GM21723 (cell line): ENCODE data around the gene SVEP1.
"Not testable (repeated sequence)": the region's sequence is repeated elsewhere in the genome, so short reads cannot be mapped to it uniquely, and the experiment has no call there.

ENCODE experiments used
- ATAC-seq: cut with Tn5 transposase; IDR thresholded peaks from one replicate; pipeline ENCODE4 v1.9.1; 2021; ENCODE audit warnings: mild to moderate bottlenecking, moderate library complexity; ENCODE audit not compliant: unreplicated experiment

SVEP1 gene

GRCh38 chr9:110579862-110580219, 300 bp upstream of the SVEP1 start:
- no peak for ATAC-seq

GRCh38 chr9:110578575-110579033, 937 bp downstream of the SVEP1 start:
- ATAC-seq: no peak

GRCh38 chr9:110575945-110576344, 3.6 kb downstream of the SVEP1 start:
- ATAC-seq: no peak

GRCh38 chr9:110575169-110575568, 4.4 kb downstream of the SVEP1 start:
- no peak for ATAC-seq

- ATAC-seq: no peak
Measured at GRCh38 chr9:110573305-110573704, 6.2 kb downstream of the SVEP1 start.

- no peak for ATAC-seq
Measured at GRCh38 chr9:110571801-110572483, 7.6 kb downstream of the SVEP1 start.

- ATAC-seq: no peak
Measured at GRCh38 chr9:110566156-110566555, 13.4 kb downstream of the SVEP1 start.

- ATAC-seq: no peak
Measured at GRCh38 chr9:110561826-110562225, 17.7 kb downstream of the SVEP1 start.

- ATAC-seq: no peak
Measured at GRCh38 chr9:110559869-110560268, 19.7 kb downstream of the SVEP1 start.

GRCh38 chr9:110555551-110556331, 23.8 kb downstream of the SVEP1 start:
- no peak for ATAC-seq

- ATAC-seq: no peak
Measured at GRCh38 chr9:110546411-110546871, 33.1 kb downstream of the SVEP1 start.

- ATAC-seq: no peak
Measured at GRCh38 chr9:110545705-110546104, 33.8 kb downstream of the SVEP1 start.

GRCh38 chr9:110543631-110544051, 35.9 kb downstream of the SVEP1 start:
- no peak for ATAC-seq

GRCh38 chr9:110541950-110542349, 37.6 kb downstream of the SVEP1 start:
- no peak for ATAC-seq

GRCh38 chr9:110538647-110539041, 40.9 kb downstream of the SVEP1 start:
- no peak for ATAC-seq

GRCh38 chr9:110537841-110538646, 41.5 kb downstream of the SVEP1 start:
- no peak for ATAC-seq

GRCh38 chr9:110536822-110537221, 42.7 kb downstream of the SVEP1 start:
- no peak for ATAC-seq

- ATAC-seq: not testable (repeated sequence)
Measured at GRCh38 chr9:110534162-110534561, 45.4 kb downstream of the SVEP1 start.

GRCh38 chr9:110532908-110533665, 46.5 kb downstream of the SVEP1 start:
- ATAC-seq: no peak

- no peak for ATAC-seq
Measured at GRCh38 chr9:110531776-110532175, 47.8 kb downstream of the SVEP1 start.

- not testable (repeated sequence) for ATAC-seq
Measured at GRCh38 chr9:110531241-110531640, 48.3 kb downstream of the SVEP1 start.
